WTC11 (cell line): ENCODE measurements around the gene ACRBP. TPM values are rescaled to one million over a fixed set of nuclear protein-coding genes. Genes with fewer than 3 reads are reported as not detected.

Experiments used
- ATAC-seq: fragments of 200-7000 bp; cut with Tn5 transposase; 2 replicates; pipeline ENCODE4 v1.10.0; 2021; ENCODE audit warnings: mild to moderate bottlenecking, moderate library complexity
- CTCF ChIA-PET: fragments of 300-600 bp; sonication (Branson Sonifier 250); formaldehyde crosslinking; loops from one replicate; lab custom pipeline; 2021; ENCODE audit warnings: antibody characterized with exemption; lab: Charles Lee
- POLR2A ChIA-PET: fragments of 350-600 bp; sonication (Branson Sonifier 250); formaldehyde crosslinking; loops from one replicate; lab custom pipeline; 2021; ENCODE audit warnings: antibody characterized with exemption; lab: Charles Lee
- DNase-seq: peaks from one replicate; pipeline ENCODE4 v3.0.0; 2021; ENCODE audit warnings: low spot score
- H3K27ac Mint-ChIP-seq: 2 replicates; pipeline ENCODE4 v1.8.0; 2021; ENCODE audit warnings: mixed read lengths
- H3K27me3 Mint-ChIP-seq: 2 replicates; pipeline ENCODE4 v1.8.0; 2021; ENCODE audit warnings: low read depth, mild to moderate bottlenecking, moderate library complexity, mixed read lengths
- H3K36me3 Mint-ChIP-seq: 2 replicates; pipeline ENCODE4 v1.8.0; 2021; ENCODE audit warnings: mixed read lengths
- H3K4me1 Mint-ChIP-seq: 2 replicates; pipeline ENCODE4 v1.8.0; 2022; ENCODE audit warnings: mixed read lengths
- H3K4me3 Mint-ChIP-seq: 2 replicates; pipeline ENCODE4 v1.8.0; 2021; ENCODE audit warnings: mild to moderate bottlenecking, moderate library complexity, mixed read lengths
- H3K9me3 Mint-ChIP-seq: 2 replicates; pipeline ENCODE4 v1.8.0; 2021; ENCODE audit warnings: mixed read lengths
- AFF4 ChIP-seq: sonication (generic); formaldehyde crosslinking; IDR thresholded peaks from 2 replicates; pipeline ENCODE4 v1.8.1; 2023; ENCODE audit warnings: mild to moderate bottlenecking, missing genetic modification reagents, borderline replicate concordance
- ARID4B ChIP-seq: sonication (generic); formaldehyde crosslinking; IDR thresholded peaks from 2 replicates; pipeline ENCODE4 v1.8.0; 2023; ENCODE audit warnings: missing genetic modification reagents, mild to moderate bottlenecking, borderline replicate concordance
- EMX1 ChIP-seq: fragments of 250-450 bp; sonication (Bioruptor Pico); IDR thresholded peaks from 2 replicates; pipeline ENCODE4 v1.8.0; 2021; ENCODE audit warnings: mild to moderate bottlenecking
- FOXP1 ChIP-seq: sonication (generic); formaldehyde crosslinking; IDR thresholded peaks from 2 replicates; pipeline ENCODE4 v1.8.0; 2022; ENCODE audit warnings: missing genetic modification reagents, mild to moderate bottlenecking, moderate library complexity, borderline replicate concordance
- GABPB1 ChIP-seq: sonication (generic); formaldehyde crosslinking; IDR thresholded peaks from 2 replicates; pipeline ENCODE4 v1.8.1; 2023; ENCODE audit warnings: mild to moderate bottlenecking, missing genetic modification reagents
- HMGA2 ChIP-seq: fragments of 250-450 bp; sonication (Bioruptor Pico); IDR thresholded peaks from 2 replicates; pipeline ENCODE4 v1.4.0; 2021; ENCODE audit warnings: mild to moderate bottlenecking, moderate library complexity
- IRF2 ChIP-seq: sonication (generic); formaldehyde crosslinking; IDR thresholded peaks from 2 replicates; pipeline ENCODE4 v1.8.0; 2022; ENCODE audit warnings: low read depth, missing genetic modification reagents, borderline replicate concordance
- MAX ChIP-seq: sonication (generic); formaldehyde crosslinking; IDR thresholded peaks from 2 replicates; pipeline ENCODE4 v1.8.0; 2022; ENCODE audit warnings: mild to moderate bottlenecking, missing genetic modification reagents
- MYBL2 ChIP-seq: sonication (generic); formaldehyde crosslinking; IDR thresholded peaks from 2 replicates; pipeline ENCODE4 v1.8.1; 2023; ENCODE audit warnings: mild to moderate bottlenecking, moderate library complexity, missing genetic modification reagents
- NFE2L1 ChIP-seq: sonication (generic); formaldehyde crosslinking; IDR thresholded peaks from 2 replicates; pipeline ENCODE4 v1.8.1; 2023; ENCODE audit warnings: missing genetic modification reagents
- NR2C2 ChIP-seq: sonication (generic); formaldehyde crosslinking; IDR thresholded peaks from 2 replicates; pipeline ENCODE4 v1.8.0; 2022; ENCODE audit warnings: mild to moderate bottlenecking, missing genetic modification reagents
- PREB ChIP-seq: sonication (generic); formaldehyde crosslinking; IDR thresholded peaks from 2 replicates; pipeline ENCODE4 v1.8.1; 2022; ENCODE audit warnings: mild to moderate bottlenecking, missing genetic modification reagents, moderate library complexity, borderline replicate concordance
- RORB ChIP-seq: fragments of 250-450 bp; sonication (Bioruptor Pico); IDR thresholded peaks from 2 replicates; pipeline ENCODE4 v1.9.0; 2021; ENCODE audit warnings: mild to moderate bottlenecking
- TEAD1 ChIP-seq: sonication (generic); formaldehyde crosslinking; IDR thresholded peaks from 2 replicates; pipeline ENCODE4 v1.8.0; 2022; ENCODE audit warnings: mild to moderate bottlenecking, missing genetic modification reagents
- TEAD4 ChIP-seq: sonication (generic); formaldehyde crosslinking; IDR thresholded peaks from 2 replicates; pipeline ENCODE4 v1.8.0; 2022; ENCODE audit warnings: mild to moderate bottlenecking, missing genetic modification reagents
- ZBTB21 ChIP-seq: sonication (generic); formaldehyde crosslinking; IDR thresholded peaks from 2 replicates; pipeline ENCODE4 v1.8.1; 2023; ENCODE audit warnings: mild to moderate bottlenecking, missing genetic modification reagents, borderline replicate concordance
- ZBTB43 ChIP-seq: sonication (generic); formaldehyde crosslinking; IDR thresholded peaks from 2 replicates; pipeline ENCODE4 v1.8.1; 2023; ENCODE audit warnings: mild to moderate bottlenecking, missing genetic modification reagents
- ZNF138 ChIP-seq: sonication (generic); formaldehyde crosslinking; conservative IDR thresholded peaks from 2 replicates; pipeline ENCODE4 v1.8.1; 2022; ENCODE audit warnings: mild to moderate bottlenecking, moderate library complexity, missing genetic modification reagents
- ZNF263 ChIP-seq: sonication (generic); formaldehyde crosslinking; IDR thresholded peaks from 2 replicates; pipeline ENCODE4 v1.8.1; 2022; ENCODE audit warnings: low read depth, mild to moderate bottlenecking, moderate library complexity, missing genetic modification reagents
- ZSCAN18 ChIP-seq: fragments of 250-450 bp; sonication (Bioruptor Pico); IDR thresholded peaks from 2 replicates; pipeline ENCODE4 v2.1.2; 2022; ENCODE audit warnings: mild to moderate bottlenecking, moderate library complexity
- total RNA-seq: library from RNA; stranded (reverse); gene quantifications from 3 replicates; pipeline ENCODE4 v1.2.3, GENCODE V29; 2021

ACRBP gene
- total RNA-seq, 1 experiment from 2014 or later: 2.1 TPM

GRCh38 chr12:6618483-6619225 lies 28.6 kb downstream of the ACRBP start:
- DNase-seq (no peak), ATAC-seq (no peak)
- Mint-ChIP-seq H3K36me3 (no peaks in the 10 kb centered on the region), H3K4me1 (peaks cover 16% of the 10 kb centered on the region), H3K4me3 (no peak overlapping the region), H3K27me3 (peaks cover 34% of the 10 kb centered on the region), H3K27ac (no peak overlapping the region), H3K9me3 (no peaks in the 10 kb centered on the region)
- ChIA-PET CTCF (interaction anchor here (1.0 to 6.7 kb wide), 9 partner anchors 13 to 135 kb away, joined by 3 to 111 read pairs (median 5); partner anchors contain the start of genes ACRBP and COPS7A), POLR2A (interaction anchor here (0.8 kb wide), 1 partner anchor 71 kb away, joined by 3 read pairs; the partner anchor contains the start of gene ZNF384)
- TF ChIP-seq NFE2L1 (CRISPR knock-in tag) (no peak), TEAD1 (CRISPR knock-in tag) (no peak), PREB (no peak), HMGA2 (CRISPR knock-in tag) (no peak), ZSCAN18 (CRISPR knock-in tag) (no peak), RORB (CRISPR knock-in tag) (no peak), NR2C2 (CRISPR knock-in tag) (no peak), MYBL2 (CRISPR knock-in tag) (no peak), ARID4B (no peak), AFF4 (no peak), MAX (CRISPR knock-in tag) (no peak), TEAD4 (CRISPR knock-in tag) (no peak), IRF2 (CRISPR knock-in tag) (no peak), EMX1 (CRISPR knock-in tag) (no peak), ZNF138 (CRISPR knock-in tag) (no peak), FOXP1 (CRISPR knock-in tag) (no peak), ZBTB21 (CRISPR knock-in tag) (no peak), ZNF263 (CRISPR knock-in tag) (no peak), ZBTB43 (CRISPR knock-in tag) (no peak), GABPB1 (CRISPR knock-in tag) (no peak)
